Breast epithelium (tissue), 3 donors: ENCODE data around the gene SLC41A3.

Source experiments
- POLR2A ChIP-seq: fragments of 450-650 bp; IDR thresholded peaks from one replicate; pipeline ENCODE4 v1.6.1; 2016; ENCODE audit warnings: antibody characterized with exemption, mild to moderate bottlenecking, moderate library complexity
- POLR2AphosphoS5 ChIP-seq, 3 donors: sonication (generic); formaldehyde crosslinking; IDR thresholded peaks; one replicate each; pipeline ENCODE4 v1.6.1; 2017; ENCODE audit warnings: antibody characterized with exemption in 3 of 3
- TF ChIP-seq, protein P1 (sequence below), 3 donors: fragments of 450-650 bp; IDR thresholded peaks; one replicate each; pipeline ENCODE4 v1.5.1; 2016 to 2017; ENCODE audit warnings: antibody characterized with exemption in 3 of 3, mild to moderate bottlenecking in 3 of 3, moderate library complexity in 3 of 3

DNA sequence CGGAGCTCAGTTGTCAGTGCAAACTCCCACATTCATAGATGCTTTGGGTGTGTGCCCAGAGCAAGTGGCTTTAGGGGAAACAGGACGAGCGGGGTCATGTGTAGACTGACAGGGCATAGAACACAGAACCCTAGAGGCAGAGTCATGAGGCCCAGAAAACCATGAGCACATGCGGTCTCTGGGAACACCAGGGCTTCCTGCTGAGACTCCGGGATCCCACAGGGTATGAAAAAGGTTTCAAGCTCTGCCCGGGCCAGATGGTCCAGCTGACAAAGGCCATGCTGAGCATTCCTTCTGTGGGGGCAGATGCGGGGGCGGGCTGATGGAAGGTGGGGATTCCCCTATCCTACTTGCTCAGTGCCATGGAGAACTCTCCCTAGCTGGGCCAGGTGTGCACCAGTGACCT, 70.2 kb downstream of the SLC41A3 start:
- TF ChIP-seq POLR2AphosphoS5 (IDR thresholded peaks at IDR 0.05) (no peak), POLR2A (no peak)
- TF ChIP-seq, protein P1, sequence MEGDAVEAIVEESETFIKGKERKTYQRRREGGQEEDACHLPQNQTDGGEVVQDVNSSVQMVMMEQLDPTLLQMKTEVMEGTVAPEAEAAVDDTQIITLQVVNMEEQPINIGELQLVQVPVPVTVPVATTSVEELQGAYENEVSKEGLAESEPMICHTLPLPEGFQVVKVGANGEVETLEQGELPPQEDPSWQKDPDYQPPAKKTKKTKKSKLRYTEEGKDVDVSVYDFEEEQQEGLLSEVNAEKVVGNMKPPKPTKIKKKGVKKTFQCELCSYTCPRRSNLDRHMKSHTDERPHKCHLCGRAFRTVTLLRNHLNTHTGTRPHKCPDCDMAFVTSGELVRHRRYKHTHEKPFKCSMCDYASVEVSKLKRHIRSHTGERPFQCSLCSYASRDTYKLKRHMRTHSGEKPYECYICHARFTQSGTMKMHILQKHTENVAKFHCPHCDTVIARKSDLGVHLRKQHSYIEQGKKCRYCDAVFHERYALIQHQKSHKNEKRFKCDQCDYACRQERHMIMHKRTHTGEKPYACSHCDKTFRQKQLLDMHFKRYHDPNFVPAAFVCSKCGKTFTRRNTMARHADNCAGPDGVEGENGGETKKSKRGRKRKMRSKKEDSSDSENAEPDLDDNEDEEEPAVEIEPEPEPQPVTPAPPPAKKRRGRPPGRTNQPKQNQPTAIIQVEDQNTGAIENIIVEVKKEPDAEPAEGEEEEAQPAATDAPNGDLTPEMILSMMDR (IDR thresholded peaks at IDR 0.05) = no peak
